Neural cell (in vitro differentiated cells): Measurements from ENCODE around the gene GSTCD. TPM values are rescaled to one million over a fixed set of nuclear protein-coding genes. Genes with fewer than 3 reads are reported as not detected.

ENCODE experiments used
- H2AFZ ChIP-seq: fragments of 200-600, 300-800 bp; sonication (generic), shearing (Covaris generic); 2 replicates; pipeline ENCODE4 v1.6.0; 2014; ENCODE audit warnings: low read depth, mild to moderate bottlenecking, antibody characterized with exemption, low read length, moderate library complexity
- H3F3A ChIP-seq: fragments of 200-600 bp; shearing (Covaris generic); 2 replicates; pipeline ENCODE4 v1.6.1; 2016; ENCODE audit warnings: mild to moderate bottlenecking, moderate library complexity, mixed read lengths, antibody characterized with exemption, low read length; ENCODE audit not compliant: insufficient read depth, poor library complexity, severe bottlenecking
- H3K27ac ChIP-seq: fragments of 200-600, 300-800 bp; sonication (generic), shearing (Covaris generic); 2 replicates; pipeline ENCODE4 v1.5.1; 2014; ENCODE audit warnings: mild to moderate bottlenecking, low read length, moderate library complexity
- H3K27me3 ChIP-seq: fragments of 300-800, 200-600 bp; sonication (generic), shearing (Covaris generic); 2 replicates; pipeline ENCODE4 v1.6.0; 2014; ENCODE audit warnings: mild to moderate bottlenecking, low read depth, low read length, moderate library complexity; ENCODE audit not compliant: insufficient read depth
- H3K36me3 ChIP-seq: fragments of 300-800, 200-600 bp; sonication (generic), shearing (Covaris generic); 2 replicates; pipeline ENCODE4 v1.5.1; 2014; ENCODE audit warnings: mild to moderate bottlenecking, antibody characterized with exemption, low read length, moderate library complexity; ENCODE audit not compliant: insufficient read depth
- H3K4me2 ChIP-seq: fragments of 300-800, 200-600 bp; sonication (generic), shearing (Covaris generic); 2 replicates; pipeline ENCODE4 v1.6.0; 2014; ENCODE audit warnings: mild to moderate bottlenecking, low read length
- H3K4me3 ChIP-seq: fragments of 300-800, 200-600 bp; sonication (generic), shearing (Covaris generic); 2 replicates; pipeline ENCODE4 v1.5.1; 2014; ENCODE audit warnings: mild to moderate bottlenecking, low read length, moderate library complexity
- H3K79me2 ChIP-seq: fragments of 200-600 bp; shearing (Covaris generic); replicated peaks from 2 replicates; pipeline ENCODE4 v1.6.0; 2014; ENCODE audit warnings: mild to moderate bottlenecking, low read length, moderate library complexity; ENCODE audit not compliant: insufficient read depth
- H3K9ac ChIP-seq: fragments of 300-800, 200-600 bp; sonication (generic), shearing (Covaris generic); 2 replicates; pipeline ENCODE4 v1.6.1; 2016; ENCODE audit warnings: mild to moderate bottlenecking, low read length, mixed read lengths
- H3K9me2 ChIP-seq: fragments of 200-600 bp; shearing (Covaris generic); 2 replicates; pipeline ENCODE4 v1.6.1; 2016; ENCODE audit warnings: mild to moderate bottlenecking, low read length, mixed read lengths; ENCODE audit not compliant: insufficient read depth
- H3K9me3 ChIP-seq: fragments of 200-600, 300-800 bp; sonication (generic), shearing (Covaris generic); 2 replicates; pipeline ENCODE4 v1.6.1; 2016; ENCODE audit warnings: mild to moderate bottlenecking, mixed run types, low read length, moderate library complexity, mixed read lengths
- H4K20me1 ChIP-seq: fragments of 200-600 bp; shearing (Covaris generic); 2 replicates; pipeline ENCODE4 v1.6.1; 2016; ENCODE audit warnings: mild to moderate bottlenecking, mixed run types; ENCODE audit not compliant: insufficient read depth
- CTCF ChIP-seq: fragments of 450-650 bp; IDR thresholded peaks from 2 replicates; pipeline ENCODE4 v1.5.1; 2014; ENCODE audit warnings: antibody characterized with exemption, mild to moderate bottlenecking, moderate library complexity; ENCODE audit not compliant: poor library complexity, severe bottlenecking
- EP300 ChIP-seq: fragments of 450-650 bp; conservative IDR thresholded peaks from 2 replicates; pipeline ENCODE4 v1.6.1; 2014; ENCODE audit warnings: antibody characterized with exemption, mild to moderate bottlenecking, moderate library complexity; ENCODE audit not compliant: poor library complexity, severe bottlenecking
- EZH2 ChIP-seq: fragments of 200-600, 300-800 bp; shearing (Covaris generic), sonication (generic); IDR thresholded peaks from 2 replicates; pipeline ENCODE4 v1.6.1; 2014; ENCODE audit warnings: antibody characterized with exemption, low read length, borderline replicate concordance, mild to moderate bottlenecking; ENCODE audit not compliant: insufficient read depth, poor library complexity, severe bottlenecking
- MXI1 ChIP-seq: fragments of 450-650 bp; conservative IDR thresholded peaks from 2 replicates; pipeline ENCODE4 v1.6.1; 2014; ENCODE audit warnings: antibody characterized with exemption, mild to moderate bottlenecking; ENCODE audit not compliant: poor library complexity, severe bottlenecking
- POLR2AphosphoS5 ChIP-seq: IDR thresholded peaks from 2 replicates; pipeline ENCODE4 v1.6.1; 2012
- RAD21 ChIP-seq: fragments of 450-650 bp; conservative IDR thresholded peaks from 2 replicates; pipeline ENCODE4 v1.6.1; 2014; ENCODE audit warnings: antibody characterized with exemption, mild to moderate bottlenecking, moderate library complexity
- SMC3 ChIP-seq: fragments of 450-650 bp; conservative IDR thresholded peaks from 2 replicates; pipeline ENCODE4 v1.6.1; 2014; ENCODE audit warnings: antibody characterized with exemption, mild to moderate bottlenecking, moderate library complexity; ENCODE audit not compliant: poor library complexity
- TAF1 ChIP-seq: IDR thresholded peaks from 2 replicates; pipeline ENCODE4 v1.6.1; 2012; ENCODE audit warnings: low read depth
- polyA plus RNA-seq: library from polyadenylated mRNA; depleted of rRNA; stranded (reverse); fragments of >200 nt; gene quantifications from 2 replicates; pipeline ENCODE4 v1.2.3, GENCODE V29; 2014
- TF ChIP-seq, protein P1 (sequence below): IDR thresholded peaks from 2 replicates; pipeline ENCODE4 v1.6.1; 2012; ENCODE audit warnings: borderline replicate concordance

The GSTCD gene
- polyA plus RNA-seq, 1 donor from 2014 or later, result 15.1 TPM

DNA sequence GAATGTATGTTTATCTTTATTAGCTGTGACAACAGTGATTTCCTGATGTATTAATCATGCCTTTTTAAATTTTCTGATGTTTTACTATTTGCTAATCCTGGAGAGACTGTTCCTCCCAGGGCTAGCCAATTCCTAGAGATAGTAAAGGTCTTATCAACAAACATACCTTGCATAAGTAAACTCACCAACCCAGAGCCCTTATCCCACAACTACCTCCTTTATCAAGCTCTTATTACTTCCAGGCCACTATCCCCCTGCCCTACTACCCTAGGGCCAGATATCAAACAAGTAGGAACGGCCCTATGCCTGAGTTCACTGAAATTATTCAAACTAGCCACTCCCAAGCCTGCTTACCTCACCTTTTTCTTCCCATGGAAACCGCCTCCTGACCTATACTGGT is 128.5 kb downstream of the GSTCD start:
- no peak overlapping the region for H3K4me2 ChIP-seq
- no peak overlapping the region for H3K4me3 ChIP-seq
- no peaks in the 10 kb centered on the region for H3K79me2 ChIP-seq
- no peaks in the 10 kb centered on the region for H3K27me3 ChIP-seq
- no peaks in the 10 kb centered on the region for H3K9me2 ChIP-seq
- H2AFZ ChIP-seq, result no peak overlapping the region
- no peaks in the 10 kb centered on the region for H4K20me1 ChIP-seq
- H3K9ac ChIP-seq, result no peak overlapping the region
- H3K36me3 ChIP-seq, result no peaks in the 10 kb centered on the region
- no peak overlapping the region for H3K27ac ChIP-seq
- TF ChIP-seq POLR2AphosphoS5, result no peak
- TF ChIP-seq RAD21, result no peak
- TF ChIP-seq EP300, result no peak
- no peak for TF ChIP-seq SMC3
- TF ChIP-seq MXI1, result no peak
- TF ChIP-seq TAF1, result no peak
- TF ChIP-seq CTCF, result no peak
- TF ChIP-seq EZH2, result no peak
- TF ChIP-seq, protein P1, sequence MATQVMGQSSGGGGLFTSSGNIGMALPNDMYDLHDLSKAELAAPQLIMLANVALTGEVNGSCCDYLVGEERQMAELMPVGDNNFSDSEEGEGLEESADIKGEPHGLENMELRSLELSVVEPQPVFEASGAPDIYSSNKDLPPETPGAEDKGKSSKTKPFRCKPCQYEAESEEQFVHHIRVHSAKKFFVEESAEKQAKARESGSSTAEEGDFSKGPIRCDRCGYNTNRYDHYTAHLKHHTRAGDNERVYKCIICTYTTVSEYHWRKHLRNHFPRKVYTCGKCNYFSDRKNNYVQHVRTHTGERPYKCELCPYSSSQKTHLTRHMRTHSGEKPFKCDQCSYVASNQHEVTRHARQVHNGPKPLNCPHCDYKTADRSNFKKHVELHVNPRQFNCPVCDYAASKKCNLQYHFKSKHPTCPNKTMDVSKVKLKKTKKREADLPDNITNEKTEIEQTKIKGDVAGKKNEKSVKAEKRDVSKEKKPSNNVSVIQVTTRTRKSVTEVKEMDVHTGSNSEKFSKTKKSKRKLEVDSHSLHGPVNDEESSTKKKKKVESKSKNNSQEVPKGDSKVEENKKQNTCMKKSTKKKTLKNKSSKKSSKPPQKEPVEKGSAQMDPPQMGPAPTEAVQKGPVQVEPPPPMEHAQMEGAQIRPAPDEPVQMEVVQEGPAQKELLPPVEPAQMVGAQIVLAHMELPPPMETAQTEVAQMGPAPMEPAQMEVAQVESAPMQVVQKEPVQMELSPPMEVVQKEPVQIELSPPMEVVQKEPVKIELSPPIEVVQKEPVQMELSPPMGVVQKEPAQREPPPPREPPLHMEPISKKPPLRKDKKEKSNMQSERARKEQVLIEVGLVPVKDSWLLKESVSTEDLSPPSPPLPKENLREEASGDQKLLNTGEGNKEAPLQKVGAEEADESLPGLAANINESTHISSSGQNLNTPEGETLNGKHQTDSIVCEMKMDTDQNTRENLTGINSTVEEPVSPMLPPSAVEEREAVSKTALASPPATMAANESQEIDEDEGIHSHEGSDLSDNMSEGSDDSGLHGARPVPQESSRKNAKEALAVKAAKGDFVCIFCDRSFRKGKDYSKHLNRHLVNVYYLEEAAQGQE, result no peak
- no peaks in the 10 kb centered on the region for H3K9me3 ChIP-seq
- H3F3A ChIP-seq, result no peaks in the 10 kb centered on the region

DNA sequence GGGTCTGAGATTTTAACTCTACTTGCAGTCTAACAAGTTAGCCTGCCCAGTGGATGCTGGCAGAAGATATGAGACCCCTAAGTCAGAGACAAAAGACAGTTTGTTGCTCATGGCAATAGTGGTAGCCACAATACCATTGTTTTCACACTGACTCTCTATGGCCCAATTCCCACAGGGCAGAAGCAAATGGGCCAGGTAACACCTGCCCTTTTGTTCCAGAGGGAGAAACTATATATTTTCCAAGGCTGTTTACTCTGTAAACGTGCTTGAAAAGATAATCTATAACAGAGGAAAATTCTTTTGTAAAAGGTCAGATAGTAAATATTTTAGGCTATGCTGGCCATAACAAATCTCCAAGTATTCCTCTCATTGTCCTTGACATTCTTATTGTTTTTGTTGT is 129.5 kb downstream of the GSTCD start:
- H4K20me1 ChIP-seq, result no peaks in the 10 kb centered on the region
- TF ChIP-seq EZH2, result no peak
- no peak for TF ChIP-seq RAD21
- TF ChIP-seq SMC3, result no peak
- no peak for TF ChIP-seq MXI1
- TF ChIP-seq TAF1, result no peak
- no peak for TF ChIP-seq CTCF
- TF ChIP-seq, protein P1, result no peak
- no peak for TF ChIP-seq POLR2AphosphoS5
- TF ChIP-seq EP300, result no peak
- no peak overlapping the region for H3K9ac ChIP-seq
- no peaks in the 10 kb centered on the region for H3K27me3 ChIP-seq
- no peaks in the 10 kb centered on the region for H3F3A ChIP-seq
- H3K36me3 ChIP-seq, result no peaks in the 10 kb centered on the region
- H3K79me2 ChIP-seq, result no peaks in the 10 kb centered on the region
- H3K4me2 ChIP-seq, result no peak overlapping the region
- H3K4me3 ChIP-seq, result no peak overlapping the region
- H2AFZ ChIP-seq, result no peak overlapping the region
- H3K9me2 ChIP-seq, result no peaks in the 10 kb centered on the region
- H3K9me3 ChIP-seq, result no peaks in the 10 kb centered on the region
- no peak overlapping the region for H3K27ac ChIP-seq
